ENCODE data around the gene CC2D1B.
"Not testable (repeated sequence)": the region's sequence is repeated elsewhere in the genome, so short reads cannot be mapped to it uniquely, and the experiment has no call there.

The CC2D1B gene

GRCh38 chr1:52402860-52403240, 36.8 kb upstream of the CC2D1B start:
- no peak for TF ChIP-seq CTCF (conservative IDR thresholded peaks at IDR 0.05)
- H3K27ac ChIP-seq: peak overlapping the region; percentile 89

DNA sequence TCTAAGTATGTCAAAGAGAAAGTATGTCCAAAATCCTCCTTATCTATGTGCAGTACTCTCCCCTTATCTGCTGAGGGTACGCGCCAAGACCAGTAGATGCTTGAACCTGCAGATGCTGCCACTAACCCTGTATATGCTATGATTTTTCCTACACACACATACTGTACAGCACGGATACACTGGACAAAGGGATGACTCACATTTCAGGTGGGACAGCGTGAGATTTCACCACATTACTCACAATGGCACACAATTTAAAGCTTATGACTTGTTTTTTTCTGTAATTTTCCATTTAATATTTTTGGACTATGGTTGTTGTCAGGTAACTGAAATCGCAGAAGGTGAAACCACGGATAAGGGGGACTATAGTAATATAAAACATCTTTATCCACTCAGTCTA, 34.1 kb upstream of the CC2D1B start:
- TF ChIP-seq CTCF (conservative IDR thresholded peaks at IDR 0.05): no peak

GRCh38 chr1:52399629-52400028, 33.6 kb upstream of the CC2D1B start:
- H3K27ac ChIP-seq: no peak overlapping the region
- TF ChIP-seq CTCF (conservative IDR thresholded peaks at IDR 0.05): no peak

More for the DNA sequence above, 34.1 kb upstream of the CC2D1B start:
- H3K27ac ChIP-seq: no peak overlapping the region

- no peak overlapping the region for H3K27ac ChIP-seq
Observed at GRCh38 chr1:52393174-52393573, 27.2 kb upstream of the CC2D1B start.

DNA sequence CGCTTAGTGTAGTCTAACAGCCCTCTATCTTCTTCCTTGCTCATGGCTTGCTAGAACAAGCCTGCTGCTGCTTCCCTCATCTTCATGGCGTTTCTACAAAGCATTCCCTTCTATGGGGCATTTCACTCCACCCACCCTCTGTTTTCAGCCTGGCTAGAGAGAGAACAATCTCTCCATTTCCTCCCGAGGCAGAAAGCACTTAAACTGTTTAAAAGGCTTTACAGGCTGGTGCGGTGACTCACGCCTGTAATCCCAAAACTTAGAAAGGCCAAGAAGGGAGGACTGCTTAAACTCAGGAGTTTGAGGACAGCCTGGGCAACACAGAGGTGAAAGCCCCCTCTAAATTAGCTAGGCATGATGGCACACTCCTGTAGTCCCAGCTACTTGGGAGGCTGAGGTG, 20.5 kb upstream of the CC2D1B start:
- no peak for TF ChIP-seq CTCF (conservative IDR thresholded peaks at IDR 0.05)
- no peak overlapping the region for H3K27ac ChIP-seq

More at GRCh38 chr1:52393174-52393573, 27.2 kb upstream of the CC2D1B start:
- TF ChIP-seq CTCF (conservative IDR thresholded peaks at IDR 0.05): no peak

DNA sequence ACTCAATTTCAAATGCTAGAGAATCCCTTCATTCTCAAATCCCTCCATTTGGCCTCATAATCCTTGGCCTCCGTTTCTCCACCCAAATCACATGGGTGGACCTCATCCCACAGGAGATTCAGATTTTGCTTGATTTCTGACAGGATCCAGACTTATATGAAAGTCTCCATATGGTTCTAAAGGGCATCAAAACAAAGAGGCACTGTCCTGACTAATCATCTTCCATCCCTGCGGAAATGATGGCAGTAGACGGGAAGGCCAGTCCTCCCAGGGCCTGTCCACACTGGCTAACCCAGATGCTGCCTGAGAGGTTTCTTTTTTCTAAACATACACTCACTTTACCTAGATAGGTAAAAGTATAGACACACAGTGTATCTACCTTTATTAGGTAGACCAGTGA, 19.4 kb upstream of the CC2D1B start:
- TF ChIP-seq CTCF (conservative IDR thresholded peaks at IDR 0.05): no peak
- no peak overlapping the region for H3K27ac ChIP-seq

DNA sequence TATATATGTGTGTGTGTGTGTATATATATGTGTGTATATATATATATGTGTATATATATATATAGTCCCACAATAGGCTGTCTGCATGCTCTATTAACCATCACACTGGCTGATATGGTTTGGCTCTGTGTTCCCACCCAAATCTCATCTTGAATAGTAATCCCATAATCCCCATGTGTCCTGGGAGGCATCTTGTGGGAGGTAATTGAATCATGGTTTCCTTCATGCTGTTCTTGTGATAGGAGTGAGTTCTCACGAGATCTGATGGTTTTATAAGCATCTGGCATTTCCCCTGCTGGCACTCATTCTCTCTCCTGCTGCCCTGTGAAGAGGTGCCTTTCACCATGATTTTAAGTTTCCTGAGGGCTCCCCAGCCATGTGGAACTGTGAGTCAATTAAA, 3.8 kb upstream of the CC2D1B start:
- H3K27ac ChIP-seq: not testable (repeated sequence)

- TF ChIP-seq CTCF (conservative IDR thresholded peaks at IDR 0.05): peak; percentile 43
- H3K27ac ChIP-seq: peak overlapping the region; percentile 89
Observed at GRCh38 chr1:52368383-52369172, 2.6 kb upstream of the CC2D1B start.

Measured in VCaP (cell line).